ENCODE results near the gene ALOXE3.

Gene ALOXE3

DNA sequence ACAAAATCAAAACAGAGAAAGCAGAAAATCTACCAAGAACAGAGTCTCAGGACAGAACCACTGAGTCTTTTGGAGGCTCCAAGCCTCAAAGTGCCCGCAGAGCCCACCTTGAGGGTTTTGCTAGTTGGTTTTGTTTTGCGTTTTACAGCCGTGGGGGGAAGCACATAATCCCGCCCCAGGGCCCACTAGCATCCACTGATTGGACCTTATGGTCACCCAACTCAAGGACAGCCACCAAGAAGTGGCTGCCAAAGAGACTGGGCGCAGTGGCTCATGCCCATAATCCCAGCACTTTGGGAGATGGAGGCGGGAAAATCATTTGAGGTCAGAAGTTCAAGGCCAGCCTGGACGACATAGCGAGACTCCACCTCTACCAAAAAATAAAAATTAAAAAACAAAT lies 69.6 kb downstream of the ALOXE3 start:
- DNase-seq (ENCODE audit: low read depth) = no peak

DNA sequence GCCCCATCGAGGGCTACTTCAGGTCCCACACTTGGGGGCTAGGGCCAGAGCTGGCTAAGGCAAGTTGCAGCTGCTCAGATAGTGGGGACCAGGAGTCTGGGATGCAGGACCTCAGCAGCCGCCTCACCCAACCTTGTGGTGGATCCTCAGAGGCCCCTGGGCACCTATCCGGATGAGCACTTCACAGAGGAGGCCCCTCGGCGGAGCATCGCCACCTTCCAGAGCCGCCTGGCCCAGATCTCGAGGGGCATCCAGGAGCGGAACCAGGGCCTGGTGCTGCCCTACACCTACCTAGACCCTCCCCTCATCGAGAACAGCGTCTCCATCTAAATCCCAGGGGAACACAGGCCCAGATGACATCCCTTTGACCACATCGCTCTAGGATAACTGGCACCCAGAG lies 70.1 kb downstream of the ALOXE3 start:
- no peak for DNase-seq (ENCODE audit: low read depth)

DNA sequence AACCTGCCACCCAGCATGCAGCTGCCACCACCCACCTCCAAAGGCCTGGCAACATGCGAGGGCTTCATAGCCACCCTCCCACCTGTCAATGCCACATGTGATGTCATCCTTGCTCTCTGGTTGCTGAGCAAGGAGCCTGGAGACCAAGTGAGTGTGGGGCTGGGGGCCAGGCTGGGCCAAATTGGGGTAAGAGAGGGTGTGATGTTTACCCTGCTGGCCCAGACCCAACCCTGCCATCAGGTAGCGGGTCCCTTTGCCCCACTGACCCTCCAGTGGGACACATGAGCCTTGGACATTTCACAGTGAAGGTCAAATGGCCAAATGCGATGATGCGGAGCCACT lies 70.6 kb downstream of the ALOXE3 start:
- no peak for DNase-seq (ENCODE audit: low read depth)

DNA sequence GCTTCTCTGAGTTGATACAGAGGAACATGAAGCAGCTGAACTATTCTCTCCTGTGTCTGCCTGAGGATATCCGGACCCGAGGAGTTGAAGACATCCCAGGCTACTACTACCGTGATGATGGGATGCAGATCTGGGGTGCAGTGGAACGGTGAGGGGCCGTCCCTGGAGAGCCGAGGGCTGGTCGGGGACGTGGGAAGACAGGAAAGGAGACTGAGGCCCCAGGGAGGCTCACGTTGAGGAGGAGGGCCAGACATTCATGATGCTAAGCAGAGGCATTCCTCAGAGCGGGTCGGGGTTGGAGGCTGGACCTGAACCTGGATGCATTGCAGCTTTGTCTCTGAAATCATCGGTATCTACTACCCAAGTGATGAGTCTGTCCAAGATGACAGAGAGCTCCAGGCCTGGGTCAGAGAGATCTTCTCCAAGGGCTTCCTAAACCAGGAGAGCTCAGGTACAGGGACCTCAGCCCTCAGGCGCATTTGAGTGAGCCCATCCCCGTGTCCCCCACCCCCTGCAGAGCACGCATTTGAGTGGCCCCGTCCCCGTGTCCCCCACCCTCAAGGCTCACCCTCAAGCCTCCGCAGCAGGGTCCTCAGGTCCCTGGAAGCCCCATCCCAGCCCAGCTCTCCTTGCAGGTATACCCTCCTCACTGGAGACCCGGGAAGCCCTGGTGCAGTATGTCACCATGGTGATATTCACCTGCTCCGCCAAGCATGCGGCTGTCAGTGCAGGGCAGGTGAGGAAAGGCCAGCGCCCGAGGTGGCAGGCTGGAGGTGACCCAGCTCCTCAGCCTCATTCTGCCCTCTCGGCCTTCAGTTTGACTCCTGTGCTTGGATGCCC lies 71.2 kb downstream of the ALOXE3 start:
- no peak for DNase-seq (ENCODE audit: low read depth)

DNA sequence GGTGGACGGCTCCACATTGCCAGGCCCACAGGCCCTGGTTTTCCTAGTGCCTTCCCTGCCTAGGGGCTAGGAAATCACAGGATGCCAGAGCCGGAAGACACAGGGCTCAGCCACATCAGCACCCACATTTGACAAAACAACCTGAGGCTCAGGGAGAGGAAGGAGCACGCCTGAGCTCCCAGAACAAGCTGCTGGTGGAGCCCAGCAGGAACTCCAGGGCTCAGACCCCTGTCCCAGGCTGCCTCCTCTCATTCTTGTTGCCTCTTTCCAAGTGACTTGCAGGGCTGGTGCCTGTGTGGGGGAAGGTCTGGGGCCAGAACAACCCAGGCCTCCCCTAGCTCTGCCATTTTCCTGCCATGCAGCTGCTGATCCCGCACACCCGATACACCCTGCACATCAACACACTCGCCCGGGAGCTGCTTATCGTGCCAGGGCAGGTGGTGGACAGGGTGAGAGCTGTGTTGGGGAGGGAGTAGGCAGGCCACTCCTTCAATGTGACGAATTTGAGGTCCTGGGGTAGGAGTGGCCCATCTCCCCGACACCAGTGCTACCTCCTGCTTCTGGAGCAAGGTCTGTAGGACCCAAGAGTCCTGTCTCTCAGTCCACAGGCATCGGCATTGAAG lies 71.9 kb downstream of the ALOXE3 start:
- DNase-seq (ENCODE audit: low read depth) = no peak

All from T follicular helper cell (primary cell).